GM06990 (cell line): ENCODE measurements around the gene DDAH1.

ENCODE experiments used
- DNase-seq: peaks from one replicate; pipeline ENCODE4 v3.0.0-alpha.2; 2011; ENCODE audit not compliant: insufficient read length; ENCODE audit errors: extremely low read depth
- H3K27me3 ChIP-seq: replicated peaks from 2 replicates; pipeline ENCODE4 v1.6.0; 2011; ENCODE audit warnings: low read length; ENCODE audit not compliant: control insufficient read depth, insufficient read depth
- H3K36me3 ChIP-seq: 2 replicates; pipeline ENCODE4 v1.5.1; 2011; ENCODE audit warnings: low read length; ENCODE audit not compliant: control insufficient read depth, insufficient read depth
- H3K4me3 ChIP-seq: replicated peaks from 2 replicates; pipeline ENCODE4 v1.5.1; 2011; ENCODE audit warnings: low read depth, mild to moderate bottlenecking, control low read depth, low read length
- TF ChIP-seq, protein P1 (sequence below): IDR thresholded peaks from 2 replicates; pipeline ENCODE4 v1.5.1; 2011; ENCODE audit warnings: low read length, control low read depth, mild to moderate bottlenecking, inconsistent platforms; ENCODE audit not compliant: insufficient read depth, poor library complexity, severe bottlenecking

The DDAH1 gene

GRCh38 chr1:85276215-85276977 is 188.6 kb downstream of the DDAH1 start, which contains the start of gene BCL10:
BCL10 (minus strand) TSS chr1:85276632; CDS start chr1:85276352, 280 bp downstream.
- no peaks in the 10 kb centered on the region for H3K27me3 ChIP-seq
- peak; percentile 100 for DNase-seq
- TF ChIP-seq, protein P1, sequence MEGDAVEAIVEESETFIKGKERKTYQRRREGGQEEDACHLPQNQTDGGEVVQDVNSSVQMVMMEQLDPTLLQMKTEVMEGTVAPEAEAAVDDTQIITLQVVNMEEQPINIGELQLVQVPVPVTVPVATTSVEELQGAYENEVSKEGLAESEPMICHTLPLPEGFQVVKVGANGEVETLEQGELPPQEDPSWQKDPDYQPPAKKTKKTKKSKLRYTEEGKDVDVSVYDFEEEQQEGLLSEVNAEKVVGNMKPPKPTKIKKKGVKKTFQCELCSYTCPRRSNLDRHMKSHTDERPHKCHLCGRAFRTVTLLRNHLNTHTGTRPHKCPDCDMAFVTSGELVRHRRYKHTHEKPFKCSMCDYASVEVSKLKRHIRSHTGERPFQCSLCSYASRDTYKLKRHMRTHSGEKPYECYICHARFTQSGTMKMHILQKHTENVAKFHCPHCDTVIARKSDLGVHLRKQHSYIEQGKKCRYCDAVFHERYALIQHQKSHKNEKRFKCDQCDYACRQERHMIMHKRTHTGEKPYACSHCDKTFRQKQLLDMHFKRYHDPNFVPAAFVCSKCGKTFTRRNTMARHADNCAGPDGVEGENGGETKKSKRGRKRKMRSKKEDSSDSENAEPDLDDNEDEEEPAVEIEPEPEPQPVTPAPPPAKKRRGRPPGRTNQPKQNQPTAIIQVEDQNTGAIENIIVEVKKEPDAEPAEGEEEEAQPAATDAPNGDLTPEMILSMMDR: no peak
- H3K4me3 ChIP-seq: peak within 1 kb of the TSS; percentile 99
- H3K36me3 ChIP-seq: no peaks in the 10 kb centered on the region; the same call in 1 of the 2 replicates

DNA sequence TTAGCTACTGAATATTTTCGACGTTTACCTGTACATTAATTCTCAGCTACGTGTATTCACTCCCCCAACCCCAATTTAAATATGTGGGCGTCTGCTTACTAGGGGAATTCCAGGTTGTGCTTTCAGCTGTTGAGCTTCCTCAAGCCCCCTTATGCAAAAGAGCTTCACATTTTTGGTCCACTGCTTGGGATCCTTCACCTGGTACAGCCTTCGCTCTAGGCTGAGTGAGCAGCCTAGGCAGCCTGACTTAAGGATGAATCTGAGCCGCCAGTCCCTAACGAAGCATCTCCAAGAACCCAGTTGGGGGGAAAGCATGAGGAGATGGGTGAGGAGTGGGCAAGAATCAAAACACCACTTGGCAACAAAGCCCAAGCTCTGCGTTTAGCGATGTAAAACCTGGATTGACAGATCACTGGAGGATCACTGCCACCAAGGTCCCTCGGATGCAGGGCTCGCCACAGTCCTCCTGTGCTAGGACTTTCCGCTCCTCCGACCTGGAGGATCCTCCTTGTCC is 189.2 kb downstream of the DDAH1 start:
- Histone ChIP-seq H3K4me3 (peak overlapping the region; percentile 99), H3K36me3 (no peaks in the 10 kb centered on the region; the same call in 1 of the 2 replicates), H3K27me3 (no peaks in the 10 kb centered on the region)
- TF ChIP-seq, protein P1: no peak
- DNase-seq: no peak

DNA sequence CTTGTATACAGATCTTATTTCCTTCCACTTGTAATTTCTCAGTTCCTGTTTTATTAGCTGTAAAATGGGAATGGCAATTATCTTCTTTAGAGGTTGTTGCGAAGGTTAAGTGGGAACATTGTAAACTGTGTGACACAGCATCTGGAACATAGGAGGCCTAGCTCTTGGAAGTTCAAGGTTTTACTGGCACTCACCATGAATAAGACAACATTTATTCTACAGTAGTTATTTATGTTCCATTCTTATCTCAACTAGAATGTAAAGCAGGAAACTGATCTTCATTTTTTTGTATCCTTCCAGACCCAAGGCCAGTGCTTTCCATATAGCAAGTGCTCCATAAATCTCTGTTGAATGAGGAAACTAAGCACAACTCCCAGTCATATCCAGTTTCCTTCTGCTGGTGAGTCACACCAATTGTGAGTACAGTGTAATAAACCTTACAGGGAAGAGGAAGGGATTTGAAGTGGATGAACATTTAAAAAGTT is 189.9 kb downstream of the DDAH1 start:
- DNase-seq: no peak
- TF ChIP-seq, protein P1: no peak
- Histone ChIP-seq H3K36me3 (no peaks in the 10 kb centered on the region; the same call in 1 of the 2 replicates), H3K4me3 (peak overlapping the region; percentile 99), H3K27me3 (no peaks in the 10 kb centered on the region)

DNA sequence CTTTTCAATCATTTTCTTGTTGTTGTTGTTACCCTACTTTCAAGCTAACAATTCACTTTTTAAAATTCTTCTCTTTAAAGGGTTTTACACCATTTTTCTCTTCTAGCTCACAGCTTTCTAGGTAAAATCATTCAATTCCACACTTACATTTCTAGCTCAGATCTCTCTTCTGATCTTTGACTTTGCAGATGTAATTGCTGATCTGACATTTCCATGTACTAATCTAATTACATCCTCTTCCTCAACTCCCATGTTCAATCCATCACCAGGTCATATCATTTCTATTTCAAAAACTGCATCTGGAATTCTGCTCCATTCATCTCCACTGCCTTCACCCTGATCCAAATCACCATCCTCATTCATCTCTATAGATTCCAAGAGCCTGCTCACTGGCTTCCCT is 191.6 kb downstream of the DDAH1 start:
- Histone ChIP-seq H3K36me3 (peaks cover 2% of the 10 kb centered on the region), H3K27me3 (no peaks in the 10 kb centered on the region), H3K4me3 (no peak overlapping the region)
- TF ChIP-seq, protein P1: no peak
- no peak for DNase-seq

- no peak for DNase-seq
- H3K27me3 ChIP-seq: no peaks in the 10 kb centered on the region
- peaks cover 4% of the 10 kb centered on the region for H3K36me3 ChIP-seq
- H3K4me3 ChIP-seq: no peak overlapping the region
- TF ChIP-seq, protein P1: no peak
Measured at GRCh38 chr1:85268801-85269585, 196.0 kb downstream of the DDAH1 start.
